ENCODE measurements around the gene PRKAG2. TPM values are rescaled to one million over a fixed set of nuclear protein-coding genes. Genes with fewer than 3 reads are reported as not detected.

The PRKAG2 gene
- total RNA-seq, 1 donor = 42.7 TPM

GRCh38 chr7:151895008-151895630, 18.2 kb upstream of the PRKAG2 start:
- no peaks in the 10 kb centered on the region for H3K27me3 ChIP-seq (ENCODE audit: insufficient read depth, low read length)
- H3K4me3 ChIP-seq (ENCODE audit: low read length) = no peak overlapping the region
- no peaks in the 10 kb centered on the region for H3K9me3 ChIP-seq (ENCODE audit: low read depth, low read length)
- no peaks in the 10 kb centered on the region for H3K4me1 ChIP-seq (ENCODE audit: insufficient read depth, low read length)

- H3K27me3 ChIP-seq (ENCODE audit: insufficient read depth, low read length) = no peaks in the 10 kb centered on the region
These were observed 17.4 kb upstream of the PRKAG2 start for GRCh38 chr7:151894111-151895007.

GRCh38 chr7:151893405-151893923, 16.5 kb upstream of the PRKAG2 start:
- Histone ChIP-seq H3K27me3 (ENCODE audit: insufficient read depth, low read length) (no peaks in the 10 kb centered on the region), H3K4me3 (ENCODE audit: low read length) (no peak overlapping the region), H3K4me1 (ENCODE audit: insufficient read depth, low read length) (no peaks in the 10 kb centered on the region), H3K9me3 (ENCODE audit: low read depth, low read length) (no peaks in the 10 kb centered on the region)

More at GRCh38 chr7:151894111-151895007, 17.4 kb upstream of the PRKAG2 start:
- Histone ChIP-seq H3K4me3 (ENCODE audit: low read length) (no peak overlapping the region), H3K9me3 (ENCODE audit: low read depth, low read length) (no peaks in the 10 kb centered on the region), H3K4me1 (ENCODE audit: insufficient read depth, low read length) (no peaks in the 10 kb centered on the region)

- Histone ChIP-seq H3K9me3 (ENCODE audit: low read depth, low read length) (no peaks in the 10 kb centered on the region), H3K4me1 (ENCODE audit: insufficient read depth, low read length) (no peaks in the 10 kb centered on the region), H3K4me3 (ENCODE audit: low read length) (no peak overlapping the region), H3K27me3 (ENCODE audit: insufficient read depth, low read length) (no peaks in the 10 kb centered on the region)
These were observed 14.8 kb upstream of the PRKAG2 start for GRCh38 chr7:151891753-151892152.

GRCh38 chr7:151891182-151891581, 14.3 kb upstream of the PRKAG2 start:
- H3K4me3 ChIP-seq (ENCODE audit: low read length) = no peak overlapping the region
- no peaks in the 10 kb centered on the region for H3K4me1 ChIP-seq (ENCODE audit: insufficient read depth, low read length)
- H3K27me3 ChIP-seq (ENCODE audit: insufficient read depth, low read length) = no peaks in the 10 kb centered on the region
- H3K9me3 ChIP-seq (ENCODE audit: low read depth, low read length) = no peaks in the 10 kb centered on the region

- H3K4me3 ChIP-seq (ENCODE audit: low read length) = no peak overlapping the region
- no peaks in the 10 kb centered on the region for H3K27me3 ChIP-seq (ENCODE audit: insufficient read depth, low read length)
- no peaks in the 10 kb centered on the region for H3K9me3 ChIP-seq (ENCODE audit: low read depth, low read length)
- H3K4me1 ChIP-seq (ENCODE audit: insufficient read depth, low read length) = no peaks in the 10 kb centered on the region
These were observed 13.6 kb upstream of the PRKAG2 start for GRCh38 chr7:151890355-151891004.

GRCh38 chr7:151889406-151890354, 12.8 kb upstream of the PRKAG2 start:
- Histone ChIP-seq H3K4me1 (ENCODE audit: insufficient read depth, low read length) (no peaks in the 10 kb centered on the region), H3K27me3 (ENCODE audit: insufficient read depth, low read length) (no peaks in the 10 kb centered on the region), H3K9me3 (ENCODE audit: low read depth, low read length) (no peaks in the 10 kb centered on the region), H3K4me3 (ENCODE audit: low read length) (no peak overlapping the region)

- Histone ChIP-seq H3K4me3 (ENCODE audit: low read length) (no peak overlapping the region), H3K27me3 (ENCODE audit: insufficient read depth, low read length) (no peaks in the 10 kb centered on the region), H3K9me3 (ENCODE audit: low read depth, low read length) (no peaks in the 10 kb centered on the region), H3K4me1 (ENCODE audit: insufficient read depth, low read length) (no peaks in the 10 kb centered on the region)
These were observed 11.5 kb upstream of the PRKAG2 start for GRCh38 chr7:151888079-151889067.

- H3K27me3 ChIP-seq (ENCODE audit: insufficient read depth, low read length) = no peaks in the 10 kb centered on the region
- H3K9me3 ChIP-seq (ENCODE audit: low read depth, low read length) = no peaks in the 10 kb centered on the region
- H3K4me3 ChIP-seq (ENCODE audit: low read length) = no peak overlapping the region
- no peaks in the 10 kb centered on the region for H3K4me1 ChIP-seq (ENCODE audit: insufficient read depth, low read length)
These were observed 9.9 kb upstream of the PRKAG2 start for GRCh38 chr7:151886783-151887182.

- Histone ChIP-seq H3K4me3 (ENCODE audit: low read length) (no peak overlapping the region), H3K27me3 (ENCODE audit: insufficient read depth, low read length) (no peaks in the 10 kb centered on the region), H3K9me3 (ENCODE audit: low read depth, low read length) (no peaks in the 10 kb centered on the region), H3K4me1 (ENCODE audit: insufficient read depth, low read length) (no peaks in the 10 kb centered on the region)
These were observed 8.3 kb upstream of the PRKAG2 start for GRCh38 chr7:151885202-151885580.

- no peaks in the 10 kb centered on the region for H3K4me1 ChIP-seq (ENCODE audit: insufficient read depth, low read length)
- no peaks in the 10 kb centered on the region for H3K27me3 ChIP-seq (ENCODE audit: insufficient read depth, low read length)
- no peak overlapping the region for H3K4me3 ChIP-seq (ENCODE audit: low read length)
- H3K9me3 ChIP-seq (ENCODE audit: low read depth, low read length) = no peaks in the 10 kb centered on the region
These were observed 7.6 kb upstream of the PRKAG2 start for GRCh38 chr7:151884312-151885201.

- H3K9me3 ChIP-seq (ENCODE audit: low read depth, low read length) = no peaks in the 10 kb centered on the region
- H3K4me1 ChIP-seq (ENCODE audit: insufficient read depth, low read length) = no peaks in the 10 kb centered on the region
- H3K4me3 ChIP-seq (ENCODE audit: low read length) = no peak overlapping the region
- H3K27me3 ChIP-seq (ENCODE audit: insufficient read depth, low read length) = no peaks in the 10 kb centered on the region
These were observed 6.9 kb upstream of the PRKAG2 start for GRCh38 chr7:151883857-151884256.

- Histone ChIP-seq H3K4me3 (ENCODE audit: low read length) (no peak overlapping the region), H3K9me3 (ENCODE audit: low read depth, low read length) (no peaks in the 10 kb centered on the region), H3K4me1 (ENCODE audit: insufficient read depth, low read length) (peaks cover 6% of the 10 kb centered on the region), H3K27me3 (ENCODE audit: insufficient read depth, low read length) (no peaks in the 10 kb centered on the region)
These were observed 5.8 kb upstream of the PRKAG2 start for GRCh38 chr7:151882734-151883133.

All from mononuclear cell (primary cell).